CMK (cell line): ENCODE data around the gene FTCD.
"Not testable (repeated sequence)": the region's sequence is repeated elsewhere in the genome, so short reads cannot be mapped to it uniquely, and the experiment has no call there.

Source experiments
- DNase-seq: peaks from one replicate; pipeline ENCODE4 v3.0.0-alpha.2; 2010; ENCODE audit warnings: low read depth

FTCD gene

GRCh38 chr21:46171996-46172862 lies 16.9 kb upstream of the FTCD start:
- DNase-seq = no peak

DNA sequence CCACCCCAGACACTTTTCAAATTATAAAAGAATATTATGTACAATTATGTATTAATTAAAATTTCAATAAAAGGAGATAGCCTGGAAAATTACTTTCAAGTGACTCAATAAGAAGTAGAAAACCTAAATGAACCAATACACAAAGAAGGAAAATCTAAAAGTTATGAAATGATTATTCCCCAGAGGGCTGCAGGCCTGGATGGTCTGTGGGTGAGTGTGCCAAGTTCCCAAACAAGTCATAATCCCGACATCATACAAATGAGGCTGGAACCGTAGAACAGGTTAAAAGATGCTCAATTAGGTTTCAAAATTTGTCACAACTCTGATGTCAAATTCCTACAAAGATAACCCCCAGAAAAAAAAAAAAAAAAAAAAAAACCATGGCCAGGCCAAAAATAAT lies 16.2 kb upstream of the FTCD start:
- no peak for DNase-seq

GRCh38 chr21:46170436-46171193 lies 15.2 kb upstream of the FTCD start:
- not testable (repeated sequence) for DNase-seq

DNA sequence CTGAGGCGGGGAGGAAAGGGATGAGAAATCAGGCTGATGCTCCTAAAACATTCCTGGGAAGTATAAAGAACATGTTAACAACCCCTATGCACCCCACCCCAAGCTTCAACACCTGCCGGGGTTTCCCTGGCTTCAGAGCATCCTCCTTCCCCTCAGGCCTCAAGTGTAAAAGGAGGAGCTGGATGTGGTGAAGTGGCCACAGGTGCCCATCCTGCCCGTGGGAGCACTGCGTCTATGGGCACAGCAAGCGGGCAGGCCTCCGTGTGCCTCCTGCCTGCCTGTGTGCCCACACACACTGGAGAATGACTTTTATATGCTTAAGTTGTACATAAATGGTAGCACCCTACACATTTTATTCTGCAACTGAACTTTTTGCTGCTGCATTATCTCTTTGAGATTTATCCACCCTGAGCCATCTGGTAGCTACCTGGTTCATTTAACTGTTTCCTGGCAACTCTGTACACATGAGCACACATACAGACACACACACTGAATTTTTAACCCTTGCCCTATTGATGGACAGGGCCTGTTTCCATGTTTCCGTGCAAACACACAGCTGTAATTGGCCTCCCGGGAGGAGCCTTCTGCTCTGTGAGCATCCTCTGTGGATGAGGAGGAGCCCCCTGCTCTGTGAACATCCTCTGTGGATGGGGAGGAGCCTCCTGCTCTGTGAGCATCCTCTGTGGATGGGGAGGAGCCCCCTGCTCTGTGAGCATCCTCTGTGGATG lies 13.4 kb upstream of the FTCD start:
- DNase-seq = no peak

DNA sequence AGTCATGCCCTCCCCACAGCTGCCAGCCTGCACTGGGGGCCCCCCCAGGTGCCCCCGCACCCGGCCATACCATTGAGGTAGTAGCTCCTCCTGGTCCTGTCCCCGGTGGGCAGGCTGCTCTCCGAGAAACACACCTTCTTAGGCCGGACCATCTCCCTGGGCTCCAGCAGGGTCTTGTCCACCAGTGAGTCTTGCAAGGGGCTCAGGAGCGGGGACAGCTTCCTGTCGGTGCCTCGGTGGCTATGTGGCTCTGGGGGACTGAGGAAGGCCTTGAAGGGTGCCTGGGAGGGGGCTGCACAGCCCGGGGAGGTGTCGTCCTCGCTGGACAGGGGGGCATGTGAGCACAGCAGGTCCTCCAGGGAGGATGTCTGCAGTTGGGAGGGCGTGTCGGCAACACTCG lies 12.9 kb upstream of the FTCD start:
- DNase-seq = no peak

- no peak for DNase-seq
These were observed 9.7 kb upstream of the FTCD start for GRCh38 chr21:46165098-46165497.

GRCh38 chr21:46163380-46163779 lies 8.0 kb upstream of the FTCD start:
- no peak for DNase-seq

DNA sequence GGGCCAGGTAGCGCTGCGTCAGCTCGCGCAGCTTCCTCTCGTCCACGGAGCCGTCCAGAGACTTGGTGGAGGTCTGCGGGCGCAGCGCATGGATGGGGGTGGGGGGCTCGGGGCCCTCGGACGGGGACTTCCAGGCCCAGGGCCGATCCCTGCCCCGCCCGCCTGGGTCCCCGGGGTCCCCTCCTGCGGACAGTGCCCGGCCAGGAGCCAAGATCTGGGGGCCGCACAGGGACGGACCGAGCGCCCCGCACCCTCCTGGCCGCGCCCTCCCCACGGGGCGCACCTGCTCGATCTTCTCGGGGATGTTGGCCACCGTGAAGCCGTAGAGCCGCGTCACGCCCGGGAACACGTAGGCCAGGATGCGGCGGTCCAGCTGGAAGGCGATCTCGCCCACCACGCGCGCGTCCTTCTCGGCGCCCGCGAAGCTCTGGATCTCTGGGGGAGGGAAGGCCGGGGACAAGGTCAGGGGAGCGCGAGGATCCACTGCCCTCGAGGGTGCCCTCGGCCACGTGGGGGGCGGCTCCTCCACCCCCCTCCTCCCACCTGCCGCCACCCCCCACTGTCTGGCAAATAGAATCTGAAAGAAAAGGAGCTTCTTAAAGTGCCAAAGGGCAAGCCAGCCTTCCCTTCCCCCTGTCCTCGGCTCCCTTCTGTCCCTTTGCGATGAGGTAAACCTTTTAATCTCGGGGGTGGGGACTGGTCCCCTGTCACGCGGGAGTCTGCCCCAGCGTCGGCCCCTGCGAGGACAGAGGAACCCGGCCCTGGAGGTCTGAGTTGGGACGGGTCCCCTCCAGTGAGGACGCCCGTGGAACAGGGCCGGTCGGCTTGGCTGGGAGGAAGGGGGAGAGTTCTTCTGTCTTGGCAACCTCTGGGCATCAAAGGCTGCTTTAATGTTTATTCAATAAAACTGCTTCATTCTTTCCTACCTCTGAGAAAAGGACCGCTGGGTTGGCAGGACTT lies 6.5 kb upstream of the FTCD start:
- no peak for DNase-seq

DNA sequence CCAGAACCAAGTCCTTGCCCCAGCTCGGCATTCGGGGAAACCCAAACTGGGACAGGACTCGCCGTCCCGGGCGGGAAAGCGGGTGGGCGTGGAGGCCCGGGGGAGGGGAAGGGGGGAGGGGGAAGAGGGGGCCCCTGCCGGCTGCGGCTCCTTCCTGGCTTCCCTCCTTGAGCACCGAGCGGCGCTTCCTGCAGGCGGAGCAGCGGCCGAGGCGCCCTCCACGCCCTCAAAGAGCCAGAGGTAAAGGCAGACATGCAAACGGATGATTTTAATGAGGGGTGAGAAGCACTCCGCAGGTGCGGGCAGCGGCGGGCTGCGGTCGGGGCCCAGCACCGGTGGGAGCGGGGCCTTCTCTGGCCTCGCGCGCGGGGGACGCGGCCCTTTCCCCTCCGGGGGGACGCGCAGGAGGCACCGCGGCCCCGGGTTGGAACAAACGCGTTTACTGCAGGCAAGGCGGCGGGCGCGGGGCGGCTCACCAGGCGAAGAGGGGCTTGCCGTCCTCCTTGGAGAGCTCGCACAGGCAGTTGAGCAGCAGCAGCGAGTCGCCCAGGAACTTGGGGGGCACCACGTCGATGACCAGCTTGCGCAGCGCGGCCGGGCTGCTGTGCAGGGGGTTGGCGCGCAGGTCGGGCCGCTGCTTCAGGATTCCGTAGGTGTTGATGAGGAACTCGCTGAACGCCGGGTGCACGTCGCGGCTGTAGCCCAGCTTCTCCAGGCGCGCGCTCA lies 5.7 kb upstream of the FTCD start:
- DNase-seq = no peak

DNA sequence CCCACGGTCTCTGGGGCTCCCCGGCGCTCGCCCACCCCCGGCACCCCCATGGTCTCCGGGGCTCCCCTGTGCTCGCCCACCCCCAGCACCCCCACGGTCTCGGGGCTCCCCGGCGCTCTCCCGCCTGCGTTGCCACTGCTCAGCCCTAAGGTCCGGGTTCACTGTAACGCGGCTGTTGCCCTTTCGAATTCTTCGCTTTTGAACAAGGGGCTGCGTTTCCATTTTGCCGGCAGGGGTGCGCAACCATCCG lies 5.2 kb upstream of the FTCD start:
- no peak for DNase-seq

DNA sequence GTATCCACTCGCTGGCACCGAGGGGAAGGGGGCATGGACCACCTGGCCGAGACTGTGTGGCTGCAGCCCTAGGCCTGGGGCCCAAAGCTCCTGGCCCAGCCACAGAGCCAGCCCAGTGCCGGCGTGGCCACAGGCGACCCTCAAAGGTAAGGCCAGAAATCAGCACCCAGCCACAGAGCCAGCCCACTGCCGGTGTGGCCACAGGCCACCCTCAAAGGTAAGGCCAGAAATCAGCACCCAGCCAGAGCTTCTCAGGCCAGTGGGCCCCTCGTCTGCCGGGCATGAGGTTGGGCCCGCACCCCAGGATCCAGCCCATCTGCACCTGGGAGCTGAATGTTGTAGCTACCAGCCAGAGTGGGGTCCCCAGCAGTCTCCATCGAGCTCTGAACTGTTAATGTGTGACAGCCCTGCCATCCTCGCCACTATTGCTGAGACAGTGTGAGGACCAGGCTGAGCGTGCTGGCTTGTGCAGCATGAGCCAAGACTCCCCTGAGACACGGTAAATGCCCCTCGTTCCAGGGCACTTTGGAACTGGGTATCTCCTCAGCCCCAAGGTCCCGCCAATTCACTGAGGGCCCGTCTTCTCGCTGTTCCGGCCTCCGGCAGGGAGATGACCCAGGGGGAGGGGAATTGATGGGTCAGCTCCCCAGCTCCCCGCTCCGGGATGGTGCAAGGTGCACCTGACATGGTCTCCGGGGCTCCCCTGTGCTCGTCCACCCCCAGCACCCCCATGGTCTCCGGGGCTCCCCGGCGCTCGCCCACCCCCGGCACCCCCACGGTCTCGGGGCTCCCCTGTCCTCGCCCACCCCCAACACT lies 4.7 kb upstream of the FTCD start:
- no peak for DNase-seq

- DNase-seq = no peak
These were observed 4.0 kb upstream of the FTCD start for GRCh38 chr21:46159390-46159789.

GRCh38 chr21:46158666-46159300 lies 3.4 kb upstream of the FTCD start:
- DNase-seq = no peak

GRCh38 chr21:46157987-46158451 lies 2.6 kb upstream of the FTCD start:
- no peak for DNase-seq

DNA sequence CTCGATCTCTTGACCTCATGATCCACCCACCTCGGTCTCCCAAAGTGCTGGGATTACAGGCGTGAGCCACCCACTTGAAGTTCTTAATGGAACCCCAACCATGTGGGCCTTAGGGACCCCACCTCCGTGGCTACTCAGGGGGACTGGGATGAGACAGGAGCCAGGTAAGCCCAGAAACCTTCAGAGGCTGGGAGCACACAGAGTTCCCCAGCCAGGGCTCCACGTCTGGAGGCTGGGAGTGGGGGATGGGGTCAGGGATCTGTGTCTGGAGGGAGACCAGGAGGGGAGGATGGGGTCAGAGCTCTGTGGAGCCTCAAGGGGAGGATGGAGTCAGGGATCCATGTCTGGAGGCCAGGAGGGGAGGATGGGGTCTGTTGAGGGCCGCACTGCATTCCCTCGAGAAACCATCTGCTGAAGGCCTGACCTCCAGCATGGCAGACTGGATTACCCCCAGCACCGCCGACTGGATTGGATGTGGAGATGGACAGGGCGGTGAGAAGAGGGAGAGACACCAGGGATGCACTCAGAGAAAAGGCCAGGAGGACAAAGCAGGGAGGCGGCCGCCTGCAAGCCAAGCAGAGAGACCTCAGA lies 2.1 kb upstream of the FTCD start:
- no peak for DNase-seq

- no peak for DNase-seq
These were observed 1.3 kb upstream of the FTCD start for GRCh38 chr21:46156678-46157077.

DNA sequence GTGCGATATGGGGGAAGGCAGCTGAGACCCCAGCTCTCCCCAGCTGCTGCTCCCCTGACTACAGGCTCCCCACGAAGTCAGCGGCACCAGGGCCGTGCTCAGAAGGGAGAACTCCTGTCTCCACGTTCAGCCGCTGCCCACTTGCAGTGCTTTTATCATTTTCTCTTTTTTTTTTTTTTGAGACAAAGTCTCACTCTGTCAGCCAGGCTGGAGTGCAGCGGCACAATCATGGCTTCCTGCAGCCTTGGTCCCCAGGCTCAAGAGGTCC lies 933 bp upstream of the FTCD start:
- no peak for DNase-seq

GRCh38 chr21:46154955-46155513 lies 345 bp downstream of the FTCD start:
- no peak for DNase-seq
